Glomerular visceral epithelial cell (primary cell): ENCODE measurements around the gene PPP2R2B.

ENCODE experiments used
- DNase-seq: peaks from one replicate; pipeline ENCODE4 v3.0.0-alpha.2; 2016; ENCODE audit errors: extremely low spot score

PPP2R2B gene

DNA sequence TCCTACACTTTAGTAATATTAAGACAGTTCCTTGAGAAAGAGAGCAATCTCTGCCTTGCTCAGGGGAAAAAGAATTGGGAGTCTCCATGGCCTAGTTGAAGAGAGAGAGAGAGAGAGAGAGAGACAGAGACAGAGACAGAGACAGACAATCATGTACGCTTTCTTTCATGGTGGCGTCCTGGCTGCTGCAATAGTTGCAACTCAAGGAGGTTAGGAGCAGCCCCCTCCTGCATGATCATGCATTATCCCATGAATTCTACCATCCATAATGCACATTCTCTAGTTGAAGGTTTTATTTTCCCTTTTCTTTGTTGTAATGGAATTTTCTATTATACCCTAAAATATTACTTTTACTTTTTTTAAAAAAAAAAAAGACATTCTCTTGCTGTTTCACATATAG is 50.7 kb downstream of the PPP2R2B start:
- no peak for DNase-seq

DNA sequence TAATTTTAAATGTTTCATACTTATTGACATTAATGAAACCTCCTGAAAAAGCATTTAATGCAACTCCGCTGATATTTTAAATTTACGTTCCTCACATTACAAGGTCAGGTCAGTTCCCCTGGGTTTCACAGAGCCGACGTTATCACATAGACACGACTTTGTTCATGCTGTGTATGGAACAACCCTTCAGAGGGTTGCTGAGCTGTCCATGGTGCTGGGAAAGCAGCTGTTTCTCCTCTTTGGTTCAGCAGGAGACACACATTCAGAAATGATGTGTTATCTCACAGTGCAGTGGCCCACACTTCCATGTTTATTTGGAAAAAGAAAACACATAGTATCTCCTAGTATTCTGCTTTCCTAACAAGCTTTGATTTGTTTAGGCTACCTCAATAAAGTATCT is 53.5 kb downstream of the PPP2R2B start:
- DNase-seq, result peak; percentile 20

DNA sequence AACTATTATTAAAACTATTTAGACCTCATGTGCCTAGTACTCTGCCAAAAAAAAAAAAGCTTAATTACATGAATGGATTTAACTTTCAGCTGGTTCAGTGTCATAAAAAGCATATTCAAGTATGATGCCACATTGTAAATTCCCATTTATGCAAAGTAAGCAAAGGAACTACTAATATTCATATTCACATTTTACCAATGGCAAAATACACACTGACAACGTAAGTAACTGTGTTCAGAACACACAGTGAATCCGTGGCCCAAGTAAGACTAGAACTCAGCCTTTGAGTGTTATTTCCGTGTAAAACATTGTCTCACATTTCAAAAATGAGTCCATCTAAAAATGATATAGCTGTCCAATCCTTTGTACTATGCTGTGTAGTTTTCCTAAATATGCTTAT is 56.8 kb downstream of the PPP2R2B start:
- DNase-seq, result no peak

DNA sequence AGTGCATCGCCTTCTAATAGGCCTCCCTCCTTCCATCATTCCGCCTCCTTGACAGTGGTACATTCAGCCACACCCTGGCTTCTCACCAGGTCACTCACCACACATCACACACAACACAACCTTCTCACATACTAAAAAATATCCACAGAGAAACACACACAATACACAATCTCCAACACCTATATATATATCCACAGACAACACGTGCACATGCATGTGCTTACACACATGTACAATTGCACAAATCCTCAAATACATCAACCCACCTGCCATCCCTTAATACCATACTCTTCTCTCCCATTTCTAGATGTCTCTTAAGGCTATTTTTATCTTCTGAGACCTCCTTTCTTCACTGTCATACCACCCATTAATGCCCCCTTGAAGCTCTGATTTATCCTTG is 57.6 kb downstream of the PPP2R2B start:
- DNase-seq, result no peak

DNA sequence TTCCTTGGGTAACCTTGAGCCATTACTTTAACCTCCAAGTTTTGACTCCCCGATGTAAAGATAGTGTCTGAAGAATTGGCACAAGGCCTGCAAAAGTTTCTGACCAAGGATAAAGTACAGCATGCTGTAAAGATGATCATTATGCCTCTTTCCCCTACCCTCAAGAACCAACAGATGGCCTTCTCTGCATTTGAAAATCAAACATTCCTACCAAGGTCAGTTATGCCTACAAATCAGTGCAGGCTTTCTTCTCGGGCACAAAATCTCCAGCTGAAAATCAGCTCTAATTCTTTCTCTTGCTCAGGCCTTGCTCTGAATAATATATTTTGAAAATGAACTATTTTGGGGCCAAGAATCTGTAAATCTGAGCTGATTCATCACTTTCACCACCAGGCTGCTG is 59.7 kb downstream of the PPP2R2B start:
- no peak for DNase-seq

DNA sequence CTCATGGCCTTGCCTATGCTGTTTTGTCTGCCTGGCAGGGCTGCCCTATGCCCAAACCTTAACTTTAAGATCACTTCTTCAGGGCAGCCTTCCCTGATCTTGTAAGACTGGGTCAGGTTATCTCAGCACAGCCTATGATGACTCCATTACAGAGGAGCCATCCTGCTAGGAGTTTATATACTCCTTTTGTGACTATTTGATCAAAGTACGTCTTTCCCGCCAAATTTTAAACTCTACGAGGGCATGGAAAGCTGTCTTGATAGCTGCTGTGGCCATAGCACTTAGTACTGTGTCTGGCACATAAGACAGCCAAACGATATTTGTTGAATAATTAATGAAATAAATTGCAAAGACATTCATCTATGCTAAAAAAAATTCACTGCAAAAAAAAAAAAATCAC is 60.6 kb downstream of the PPP2R2B start:
- no peak for DNase-seq

DNA sequence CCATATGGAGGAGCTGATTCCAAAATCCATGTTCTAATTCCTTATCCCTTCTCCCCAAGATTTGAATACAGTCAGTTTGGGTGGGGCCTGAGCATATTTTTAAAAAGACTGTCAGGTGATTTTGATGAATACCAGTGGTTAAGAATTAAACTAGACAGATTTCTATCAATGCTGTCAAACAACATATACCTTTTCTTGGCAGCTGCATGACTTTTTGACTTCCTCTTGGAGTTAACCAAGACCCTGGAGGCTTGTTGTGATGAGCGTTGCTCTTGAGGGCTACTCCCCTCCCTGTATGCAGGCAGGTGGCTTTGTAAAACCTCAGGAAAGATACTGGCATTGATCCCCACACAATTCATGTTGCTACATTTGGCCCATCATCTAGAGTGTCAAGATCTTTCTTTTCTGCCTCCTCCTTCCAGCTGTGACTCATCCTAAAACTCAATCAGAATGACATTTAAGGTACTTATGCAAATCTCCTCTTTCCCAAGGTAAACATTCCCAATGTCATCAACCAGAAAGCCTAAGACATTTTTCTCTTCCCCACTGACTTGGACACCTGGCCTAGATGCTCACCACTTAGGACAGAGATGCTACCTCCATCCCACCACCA is 61.7 kb downstream of the PPP2R2B start:
- no peak for DNase-seq

DNA sequence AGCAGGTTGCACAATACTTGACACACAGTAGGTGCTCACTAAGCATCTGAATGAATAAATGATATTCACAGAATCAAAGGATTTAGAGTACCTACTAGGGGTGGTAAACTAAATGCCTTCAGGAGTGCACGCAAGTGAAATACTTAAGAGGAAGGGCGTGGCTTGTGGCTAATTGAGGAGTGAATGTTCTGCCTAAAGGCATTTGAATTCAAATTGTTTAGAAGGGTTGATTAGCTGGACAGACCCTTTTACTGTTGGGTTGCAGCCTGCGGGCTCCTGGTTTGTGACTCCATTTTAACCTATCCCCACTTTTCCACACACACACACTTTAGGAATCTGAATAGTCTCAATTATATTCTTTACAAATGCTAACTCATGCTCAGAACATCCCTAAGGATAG is 63.1 kb downstream of the PPP2R2B start:
- DNase-seq, result no peak

DNA sequence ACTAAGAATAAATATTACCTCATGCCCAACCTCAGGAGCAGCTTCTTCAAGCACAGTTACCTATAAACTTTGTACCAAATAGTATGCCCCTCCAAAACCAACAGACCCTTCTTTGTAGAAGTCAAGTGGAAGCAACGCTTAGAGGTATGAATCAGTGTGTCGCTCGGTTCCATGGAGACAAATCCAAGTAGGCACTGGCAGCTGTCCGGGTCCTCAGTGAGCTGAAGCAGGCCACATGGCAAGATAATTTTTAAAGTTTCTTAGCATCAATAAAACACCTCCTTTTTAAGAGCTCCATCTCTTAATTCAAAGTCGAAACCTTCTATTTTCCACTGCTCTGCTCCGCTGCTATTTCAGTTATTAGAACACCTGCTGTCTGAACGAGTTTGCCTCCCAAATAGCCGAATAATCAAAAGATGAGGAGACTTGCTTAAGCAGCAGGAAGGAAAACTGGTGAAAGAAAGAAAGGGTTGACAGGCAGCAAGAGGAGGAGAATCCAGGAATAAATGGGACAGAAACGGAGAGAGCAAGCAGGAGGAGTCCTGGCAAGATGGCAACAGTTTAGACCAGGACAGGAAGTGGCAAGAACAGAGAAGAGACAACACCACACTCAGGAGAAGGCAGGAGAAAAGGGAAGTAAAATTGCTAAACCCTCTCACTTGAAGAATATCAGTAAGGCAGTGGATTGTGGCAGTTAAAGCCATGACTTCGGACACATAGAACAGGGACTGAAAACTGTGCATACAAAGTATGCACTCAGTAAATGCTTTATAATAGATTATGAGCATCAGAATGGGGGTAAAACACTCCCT is 65.0 kb downstream of the PPP2R2B start:
- DNase-seq, result no peak

DNA sequence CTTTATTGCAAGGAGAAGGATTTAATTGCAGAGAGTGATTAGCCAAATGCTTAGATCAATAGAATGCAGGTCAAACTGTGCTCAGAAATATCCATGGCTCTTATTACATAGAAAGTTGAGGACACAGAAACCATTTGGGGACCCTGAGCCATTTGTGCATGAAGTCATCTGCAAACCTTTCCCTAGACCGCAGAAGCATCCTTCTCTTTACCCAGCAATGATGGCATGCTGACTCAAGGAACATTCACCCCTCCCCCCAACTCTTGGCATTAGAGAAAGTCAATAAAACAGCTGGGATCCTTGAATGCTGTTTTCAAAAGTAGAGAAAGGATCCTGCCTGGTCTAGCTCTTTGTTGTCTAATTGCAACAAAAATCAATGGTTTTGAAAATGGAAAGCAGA is 73.5 kb downstream of the PPP2R2B start:
- peak; percentile 7 for DNase-seq

DNA sequence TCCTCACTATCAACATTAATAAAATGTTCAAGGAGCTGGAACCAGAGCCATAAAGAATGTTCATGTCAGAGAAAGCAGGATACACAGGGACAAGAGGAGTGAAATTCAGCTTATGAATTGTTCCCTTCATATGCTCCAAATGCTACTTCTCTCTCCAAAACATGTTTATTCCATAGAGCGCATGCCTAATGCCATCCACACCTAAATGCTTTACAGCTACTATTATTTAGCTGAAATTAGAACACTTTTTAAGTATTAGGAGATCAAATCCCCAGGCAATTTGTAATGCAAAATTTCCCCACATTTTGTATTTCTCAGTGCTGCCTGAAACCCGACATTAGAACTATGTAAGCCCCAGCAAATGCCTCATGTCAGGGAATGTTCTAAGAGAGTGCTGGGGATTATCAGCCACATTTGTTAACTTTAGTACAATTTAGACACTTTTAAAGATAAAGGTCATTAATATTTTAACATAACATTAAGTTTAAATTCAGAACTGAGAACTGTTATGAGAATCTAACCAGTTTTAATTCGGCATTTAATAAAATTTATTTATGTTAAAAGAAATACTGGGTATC is 75.5 kb downstream of the PPP2R2B start:
- no peak for DNase-seq

DNA sequence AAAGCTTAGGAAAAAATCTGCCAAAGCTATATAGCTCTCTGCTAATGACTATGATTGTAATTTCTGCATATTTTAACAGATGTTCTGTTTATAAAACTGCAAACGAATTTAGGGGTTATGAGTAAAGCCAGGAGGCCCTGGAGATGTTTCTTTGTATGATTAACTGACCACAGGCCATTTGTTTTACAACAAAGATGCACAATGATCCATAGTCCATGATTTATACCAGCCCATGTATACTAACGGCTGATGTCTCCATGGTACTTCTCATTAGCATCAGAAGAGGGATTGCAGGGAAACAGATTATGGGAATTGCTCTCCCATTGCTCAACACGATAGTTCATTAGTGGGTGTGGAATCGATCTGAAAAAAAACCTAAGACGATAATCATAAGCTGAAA is 78.9 kb downstream of the PPP2R2B start:
- DNase-seq, result no peak

DNA sequence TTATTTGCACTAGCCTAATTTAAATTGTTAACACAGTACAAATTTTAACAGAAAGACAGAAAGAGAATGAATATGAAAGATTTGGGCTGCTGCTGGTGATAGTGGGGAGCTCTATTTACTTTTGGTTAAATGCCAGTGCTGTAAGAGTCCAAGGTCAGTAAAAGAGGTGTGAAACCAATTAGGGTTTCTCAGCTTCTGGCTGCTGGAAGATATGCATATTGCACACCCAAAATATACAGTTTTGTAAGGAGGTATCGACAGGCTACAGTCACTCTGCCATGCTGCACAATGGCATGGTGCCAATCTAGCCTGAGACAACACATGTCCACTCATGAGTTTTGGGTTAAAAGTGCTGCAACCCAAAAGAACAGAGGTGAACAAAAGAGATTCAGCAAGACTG is 79.3 kb downstream of the PPP2R2B start:
- no peak for DNase-seq

DNA sequence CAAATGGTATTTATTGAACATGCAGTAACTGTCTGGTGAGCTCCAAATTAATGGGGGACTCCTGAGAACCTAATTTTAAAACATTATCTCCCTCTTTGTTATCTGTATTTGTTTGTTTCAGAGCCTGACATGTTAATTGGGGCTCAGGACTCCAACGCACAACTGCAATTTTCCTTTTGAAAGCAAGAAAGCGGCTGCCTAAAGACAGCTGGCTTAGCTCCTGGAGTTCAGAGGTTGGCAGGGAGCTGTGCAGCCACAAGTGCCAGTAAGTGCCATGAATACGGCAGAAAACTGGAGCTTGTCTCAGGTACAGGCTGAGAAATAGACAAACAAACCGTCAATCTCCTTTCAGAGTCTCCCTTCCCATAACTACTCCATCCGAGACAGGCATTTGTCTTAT is 80.9 kb downstream of the PPP2R2B start:
- no peak for DNase-seq

DNA sequence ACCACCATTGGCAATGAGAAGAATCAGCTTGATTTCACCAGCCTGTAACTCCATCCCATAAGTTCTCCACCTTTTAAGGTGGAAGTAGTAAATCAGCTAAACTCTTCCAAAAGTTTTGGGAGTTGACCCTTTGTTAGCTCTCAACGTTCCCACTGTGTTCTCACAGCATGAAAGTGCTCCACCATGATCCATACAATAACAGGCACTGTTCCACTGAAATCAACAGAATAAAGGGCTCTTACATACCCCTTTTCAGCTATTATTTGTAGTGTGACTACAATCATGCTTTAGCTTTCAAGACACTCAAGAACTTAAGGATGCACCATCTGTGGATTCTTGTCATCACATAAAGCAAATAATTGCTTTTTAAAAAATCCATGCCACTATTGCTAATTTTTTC is 81.6 kb downstream of the PPP2R2B start:
- no peak for DNase-seq

DNA sequence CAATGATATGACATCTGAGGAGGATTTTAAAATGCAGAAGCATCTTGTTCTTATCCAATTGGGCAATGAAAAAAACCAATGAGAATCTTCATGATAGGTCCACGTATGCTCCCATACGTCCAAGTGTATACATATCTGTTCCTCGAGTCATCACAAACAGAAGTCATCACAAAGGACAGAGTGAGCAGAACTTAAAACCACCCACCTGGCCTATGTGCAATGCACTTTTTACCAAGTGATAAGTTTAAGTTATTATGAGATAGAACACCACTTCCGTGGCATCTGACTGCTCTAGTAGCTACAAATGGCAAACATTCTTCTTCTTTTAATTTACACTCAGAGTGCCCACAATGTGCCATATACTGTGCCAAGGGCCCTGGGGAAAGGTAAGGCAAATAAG is 82.4 kb downstream of the PPP2R2B start:
- DNase-seq, result no peak

DNA sequence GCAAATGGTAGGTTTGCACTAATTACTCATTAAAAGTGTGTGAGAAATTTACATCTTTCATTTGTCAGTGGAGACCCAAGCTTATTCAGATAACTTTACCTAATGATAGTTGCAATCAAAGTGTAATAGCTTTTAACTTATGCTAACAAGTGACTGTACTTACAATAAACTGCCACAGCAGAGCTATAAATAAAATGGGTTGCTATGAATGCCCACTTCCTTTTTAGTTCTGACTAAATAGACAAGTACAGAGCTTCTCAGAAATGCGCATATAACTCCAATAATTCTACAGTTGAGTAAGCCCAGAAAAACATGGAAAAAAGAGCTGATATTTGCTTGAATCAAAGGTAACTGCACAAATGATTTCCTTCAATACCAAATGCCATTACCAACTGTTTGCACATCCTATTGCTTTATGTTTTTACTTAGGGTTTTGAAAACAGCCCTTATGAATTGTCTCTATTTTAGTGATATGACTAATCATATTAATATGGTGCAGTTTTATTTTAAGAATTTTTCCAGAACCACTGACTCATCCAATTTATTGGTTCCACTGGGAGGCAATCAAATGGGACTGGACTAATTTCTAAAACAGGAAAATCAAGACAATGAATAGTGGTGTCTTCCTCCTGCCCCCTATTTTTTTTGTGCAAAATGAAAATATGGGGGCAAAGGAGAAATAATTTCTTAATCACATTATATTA is 84.1 kb downstream of the PPP2R2B start:
- DNase-seq, result no peak

DNA sequence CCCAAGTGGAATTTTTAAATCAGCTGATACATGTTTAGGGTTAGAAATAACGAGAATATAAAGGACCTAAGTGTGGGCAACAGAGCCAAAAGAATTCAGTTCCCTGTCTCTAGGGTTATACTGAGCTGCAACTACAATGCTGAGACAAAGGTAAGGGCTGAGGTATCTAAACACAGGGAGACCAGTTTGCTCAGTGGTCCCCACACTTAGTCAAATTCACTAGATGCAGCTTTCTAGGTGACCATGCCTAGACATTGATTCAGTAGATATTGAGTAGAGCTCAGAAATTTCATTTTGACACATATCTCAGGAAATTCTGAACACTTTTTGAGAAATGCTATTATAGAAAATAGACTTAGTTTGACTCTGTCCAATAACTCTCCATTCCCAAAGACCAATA is 84.8 kb downstream of the PPP2R2B start:
- no peak for DNase-seq

DNA sequence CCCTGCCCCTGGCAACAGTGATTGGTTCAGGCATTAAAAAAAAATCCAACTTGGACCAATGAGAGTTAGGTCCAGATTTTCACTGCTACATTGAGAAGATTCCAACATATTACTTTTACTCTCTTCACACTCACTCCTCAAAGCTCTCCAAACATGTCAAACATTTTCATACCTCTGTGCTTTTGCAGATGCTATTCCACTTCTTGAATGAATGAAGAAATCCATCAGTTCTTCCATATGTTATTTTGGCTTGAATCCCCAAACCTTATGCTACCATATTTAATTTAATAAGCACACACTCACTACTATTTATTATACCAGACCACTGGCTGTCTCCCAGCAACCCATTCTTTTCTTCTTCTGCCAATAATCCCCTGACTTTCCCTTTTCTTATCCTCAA is 87.1 kb downstream of the PPP2R2B start:
- DNase-seq, result no peak

DNA sequence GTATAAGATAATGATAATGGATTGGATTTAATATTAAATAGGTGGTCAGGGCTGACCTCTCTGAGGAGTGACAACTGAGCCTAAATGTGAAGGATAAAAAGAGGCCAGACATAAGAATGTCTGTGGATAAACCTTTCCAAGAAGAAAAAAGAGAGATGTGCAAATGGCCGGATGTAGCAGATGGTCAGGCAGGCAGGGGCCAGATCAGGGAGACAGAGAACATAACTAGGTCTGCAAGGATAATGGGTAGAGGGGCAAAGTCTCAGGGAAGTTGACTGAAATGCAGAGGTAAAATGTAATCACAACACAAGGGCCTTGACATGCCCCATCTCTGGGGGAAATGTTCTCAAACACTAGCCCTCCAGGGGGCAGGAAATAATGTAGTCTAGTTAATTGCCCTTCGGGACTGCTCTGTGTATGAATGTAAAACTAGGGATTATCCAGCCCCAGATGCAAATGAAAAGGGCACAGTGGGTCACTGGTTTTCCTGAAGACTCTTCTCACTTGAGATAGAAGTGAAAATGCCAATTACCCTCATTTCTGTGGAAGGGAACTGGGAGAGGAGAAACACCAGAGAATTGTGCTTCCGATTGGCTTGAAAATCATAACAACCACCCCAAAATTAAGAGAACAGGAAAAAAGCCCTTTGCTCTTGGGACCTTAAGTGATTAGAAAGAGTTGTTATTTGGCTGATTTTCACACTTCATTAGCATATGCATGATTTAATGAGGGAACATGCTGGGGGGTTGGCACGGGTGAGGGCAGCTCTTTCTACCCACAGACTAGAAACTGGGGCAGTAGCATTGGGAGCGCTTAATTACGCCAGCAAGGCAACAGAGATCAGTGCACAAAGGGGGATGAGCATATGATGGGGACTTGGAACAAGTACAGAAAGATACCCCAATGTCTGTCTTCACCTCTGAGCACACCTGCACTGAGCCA is 88.6 kb downstream of the PPP2R2B start:
- DNase-seq, result no peak

DNA sequence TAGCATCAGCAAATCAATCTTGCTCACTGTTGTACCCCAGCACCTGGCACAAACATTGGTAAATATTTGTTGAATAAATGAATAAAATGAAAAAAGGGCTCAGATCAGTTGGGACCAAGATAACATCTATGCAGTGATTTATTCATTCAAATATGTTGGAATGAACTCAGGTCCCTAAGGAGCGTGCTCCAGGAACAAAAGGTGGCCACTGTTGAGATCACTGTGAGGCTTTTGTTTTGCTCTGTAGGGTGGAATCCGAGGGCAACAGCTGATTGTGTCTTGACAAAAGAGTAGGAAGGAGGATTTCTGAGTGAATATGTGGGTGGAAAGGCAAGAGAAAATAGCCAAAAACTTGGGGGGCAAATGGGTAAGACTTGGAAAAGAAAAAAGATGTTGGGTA is 89.7 kb downstream of the PPP2R2B start:
- DNase-seq, result no peak

DNA sequence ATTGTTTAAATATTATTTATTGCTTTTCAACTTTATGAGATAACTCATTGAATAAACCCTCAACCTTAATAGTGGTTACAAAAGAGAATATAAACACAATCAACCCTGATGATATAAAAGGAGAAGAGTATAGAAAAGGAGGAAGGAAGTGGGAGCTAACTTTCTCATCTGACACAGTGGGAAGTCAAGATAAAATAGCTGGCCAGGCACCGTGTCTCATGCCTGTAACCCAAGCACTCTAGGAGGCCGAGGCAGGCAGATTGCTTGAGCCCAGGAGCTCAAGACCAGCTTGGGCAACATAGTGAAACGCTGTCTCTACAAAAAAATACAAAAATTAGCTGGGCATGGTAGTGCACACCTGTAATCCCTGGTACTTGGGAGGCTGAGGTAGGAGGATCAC is 93.5 kb downstream of the PPP2R2B start:
- no peak for DNase-seq
